ENCODE data around the gene SH3BP5. TPM values are rescaled to one million over a fixed set of nuclear protein-coding genes. Genes with fewer than 3 reads are reported as not detected.

SH3BP5 gene
- polyA plus RNA-seq (2011; rRNA removed) (23.5 and 30.9 TPM in 2 replicates), polyA minus RNA-seq (2011; rRNA and poly(A)+ RNA removed) (8.5 and 12.6 TPM in 2 replicates)

GRCh38 chr3:15332405-15333098 is at the start of gene SH3BP5:
TSS of gene SH3BP5 (minus strand) at chr3:15332586. CDS start at chr3:15332408, 178 bp downstream.
- no peak for DNase-seq (ENCODE audit: low read depth)

GRCh38 chr3:15380980-15381890 is 48.8 kb upstream of the SH3BP5 start:
- ChIA-PET CTCF (interaction anchor here (0.6 to 6.4 kb wide), 4 partner anchors 9 to 113 kb away, joined by 3 to 112 read pairs (median 5); no protein-coding TSS in a partner anchor), POLR2A (no interaction called here)
- TF ChIP-seq CTCF (IDR thresholded peaks at IDR 0.05; ENCODE audit: insufficient read depth, low read depth, low read length): no peak

More at GRCh38 chr3:15332405-15333098, at the start of gene SH3BP5:
- no peaks in the 10 kb centered on the region for H3K36me3 ChIP-seq (ENCODE audit: control insufficient read depth, insufficient read depth, low read length)
- CTCF ChIA-PET: interaction anchor here (0.6 to 7.7 kb wide), 16 partner anchors 10 to 125 kb away, joined by 3 to 77 read pairs (median 4); no protein-coding TSS in a partner anchor
- H3K27me3 ChIP-seq (ENCODE audit: control insufficient read depth, insufficient read depth, low read length): no peaks in the 10 kb centered on the region
- POLR2A ChIA-PET: interaction anchor here (0.6 to 1.0 kb wide), 3 partner anchors 13 to 26 kb away, joined by 3 to 5 read pairs (median 4); no protein-coding TSS in a partner anchor
- H3K4me3 ChIP-seq (ENCODE audit: low read depth, low read length): peak within 1 kb of the TSS; percentile 83
- TF ChIP-seq CTCF (IDR thresholded peaks at IDR 0.05; ENCODE audit: insufficient read depth, low read depth, low read length): peak; percentile 31

GRCh38 chr3:15377961-15378791 is 45.8 kb upstream of the SH3BP5 start:
- DNase-seq (ENCODE audit: low read depth): peak; percentile 62
- ChIA-PET POLR2A (no interaction called here), CTCF (interaction anchor here (0.7 to 6.4 kb wide), 5 partner anchors 14 to 110 kb away, joined by 3 to 112 read pairs (median 3); no protein-coding TSS in a partner anchor)
- no peak overlapping the region for H3K4me3 ChIP-seq (ENCODE audit: low read depth, low read length)
- H3K36me3 ChIP-seq (ENCODE audit: control insufficient read depth, insufficient read depth, low read length): no peaks in the 10 kb centered on the region
- peak; percentile 86 for TF ChIP-seq CTCF (IDR thresholded peaks at IDR 0.05; ENCODE audit: insufficient read depth, low read depth, low read length)
- no peaks in the 10 kb centered on the region for H3K27me3 ChIP-seq (ENCODE audit: control insufficient read depth, insufficient read depth, low read length)

More at GRCh38 chr3:15380980-15381890, 48.8 kb upstream of the SH3BP5 start:
- H3K27me3 ChIP-seq (ENCODE audit: control insufficient read depth, insufficient read depth, low read length): no peaks in the 10 kb centered on the region
- no peaks in the 10 kb centered on the region for H3K36me3 ChIP-seq (ENCODE audit: control insufficient read depth, insufficient read depth, low read length)
- H3K4me3 ChIP-seq (ENCODE audit: low read depth, low read length): no peak overlapping the region
- no peak for DNase-seq (ENCODE audit: low read depth)

- DNase-seq (ENCODE audit: low read depth): no peak
- Histone ChIP-seq H3K4me3 (ENCODE audit: low read depth, low read length) (no peak overlapping the region), H3K36me3 (ENCODE audit: control insufficient read depth, insufficient read depth, low read length) (no peaks in the 10 kb centered on the region), H3K27me3 (ENCODE audit: control insufficient read depth, insufficient read depth, low read length) (no peaks in the 10 kb centered on the region)
- ChIA-PET CTCF (interaction anchor here (1.6 kb wide), 1 partner anchor 33 kb away, joined by 3 read pairs; no protein-coding TSS in a partner anchor), POLR2A (no interaction called here)
- TF ChIP-seq CTCF (IDR thresholded peaks at IDR 0.05; ENCODE audit: insufficient read depth, low read depth, low read length): no peak
Observed at GRCh38 chr3:15375461-15376000, 43.1 kb upstream of the SH3BP5 start.
